Rectal smooth muscle tissue (tissue), 1 donor: ENCODE data around the gene LPAR2.

Source experiments
- H3K27ac ChIP-seq: one replicate; pipeline ENCODE4 v1.7.0; 2013; ENCODE audit warnings: low read depth, low read length, inconsistent platforms
- H3K27me3 ChIP-seq: one replicate; pipeline ENCODE4 v1.7.0; 2013; ENCODE audit warnings: low read length; ENCODE audit not compliant: control insufficient read depth, insufficient read depth
- H3K36me3 ChIP-seq: one replicate; pipeline ENCODE4 v1.7.0; 2013; ENCODE audit warnings: low read length; ENCODE audit not compliant: control insufficient read depth, insufficient read depth
- H3K4me1 ChIP-seq: one replicate; pipeline ENCODE4 v1.7.0; 2013; ENCODE audit warnings: low read length; ENCODE audit not compliant: control insufficient read depth, insufficient read depth
- H3K4me3 ChIP-seq: one replicate; pipeline ENCODE4 v1.7.0; 2013; ENCODE audit warnings: low read length
- H3K9ac ChIP-seq: one replicate; pipeline ENCODE4 v1.7.0; 2013; ENCODE audit warnings: low read length

LPAR2 gene

DNA sequence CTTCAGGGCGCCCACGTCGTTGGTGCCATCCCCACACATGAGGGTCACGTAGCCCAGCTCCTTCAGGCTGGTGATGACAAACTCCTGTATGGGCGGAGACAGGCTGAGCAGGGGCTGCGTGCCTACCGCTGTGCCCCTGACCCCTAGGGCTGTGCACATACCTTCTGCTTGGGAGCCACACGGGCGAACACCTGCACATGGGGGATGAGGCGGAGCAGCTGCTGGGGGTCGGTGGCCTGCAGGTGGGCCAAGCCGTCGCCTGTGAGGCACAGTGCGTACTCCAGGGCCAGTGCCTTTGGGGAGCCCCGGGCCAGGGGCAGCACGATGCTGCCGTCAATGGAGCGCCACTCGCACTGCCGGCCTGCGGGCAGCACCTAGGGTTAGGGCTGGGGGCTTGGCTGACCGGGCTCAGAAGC is 21.6 kb upstream of the LPAR2 start:
- no peaks in the 10 kb centered on the region for H3K27me3 ChIP-seq
- no peaks in the 10 kb centered on the region for H3K4me1 ChIP-seq
- no peak overlapping the region for H3K9ac ChIP-seq
- H3K27ac ChIP-seq, result no peak overlapping the region
- H3K4me3 ChIP-seq, result no peak overlapping the region
- peaks cover 63% of the 10 kb centered on the region for H3K36me3 ChIP-seq

- H3K9ac ChIP-seq, result no peak overlapping the region
These were observed 21.1 kb upstream of the LPAR2 start for GRCh38 chr19:19649155-19649554.

GRCh38 chr19:19647037-19647835 is 19.2 kb upstream of the LPAR2 start:
- Histone ChIP-seq H3K9ac (no peak overlapping the region), H3K27me3 (no peaks in the 10 kb centered on the region), H3K4me1 (no peaks in the 10 kb centered on the region), H3K36me3 (peaks cover 44% of the 10 kb centered on the region), H3K4me3 (no peak overlapping the region), H3K27ac (no peak overlapping the region)

More at GRCh38 chr19:19649155-19649554, 21.1 kb upstream of the LPAR2 start:
- Histone ChIP-seq H3K4me3 (no peak overlapping the region), H3K36me3 (peaks cover 60% of the 10 kb centered on the region), H3K27ac (no peak overlapping the region), H3K4me1 (no peaks in the 10 kb centered on the region), H3K27me3 (no peaks in the 10 kb centered on the region)

GRCh38 chr19:19645233-19645870 is 17.3 kb upstream of the LPAR2 start:
- Histone ChIP-seq H3K4me3 (no peak overlapping the region), H3K27ac (no peak overlapping the region), H3K4me1 (no peaks in the 10 kb centered on the region), H3K27me3 (no peaks in the 10 kb centered on the region), H3K36me3 (peaks cover 27% of the 10 kb centered on the region), H3K9ac (no peak overlapping the region)

DNA sequence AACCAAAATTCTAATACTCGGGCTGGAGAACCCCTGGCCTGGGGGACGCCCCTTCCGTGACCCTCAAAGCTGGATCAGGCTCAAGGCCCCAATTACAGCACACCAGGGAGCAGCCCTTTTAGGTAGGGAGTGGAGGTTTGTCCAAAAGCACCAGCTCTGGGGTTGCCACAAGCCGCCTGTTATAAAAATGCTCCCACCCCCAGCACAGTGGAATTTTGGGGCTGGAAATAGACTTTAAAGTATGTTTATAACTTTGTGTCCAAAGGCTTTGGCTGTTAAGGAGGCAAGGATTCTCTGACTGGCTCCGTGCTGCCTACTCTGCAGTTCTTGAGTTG is 16.0 kb upstream of the LPAR2 start:
- no peak overlapping the region for H3K27ac ChIP-seq
- H3K4me1 ChIP-seq, result no peaks in the 10 kb centered on the region
- no peak overlapping the region for H3K9ac ChIP-seq
- H3K36me3 ChIP-seq, result peaks cover 21% of the 10 kb centered on the region
- H3K27me3 ChIP-seq, result no peaks in the 10 kb centered on the region
- H3K4me3 ChIP-seq, result peak overlapping the region; percentile 64

DNA sequence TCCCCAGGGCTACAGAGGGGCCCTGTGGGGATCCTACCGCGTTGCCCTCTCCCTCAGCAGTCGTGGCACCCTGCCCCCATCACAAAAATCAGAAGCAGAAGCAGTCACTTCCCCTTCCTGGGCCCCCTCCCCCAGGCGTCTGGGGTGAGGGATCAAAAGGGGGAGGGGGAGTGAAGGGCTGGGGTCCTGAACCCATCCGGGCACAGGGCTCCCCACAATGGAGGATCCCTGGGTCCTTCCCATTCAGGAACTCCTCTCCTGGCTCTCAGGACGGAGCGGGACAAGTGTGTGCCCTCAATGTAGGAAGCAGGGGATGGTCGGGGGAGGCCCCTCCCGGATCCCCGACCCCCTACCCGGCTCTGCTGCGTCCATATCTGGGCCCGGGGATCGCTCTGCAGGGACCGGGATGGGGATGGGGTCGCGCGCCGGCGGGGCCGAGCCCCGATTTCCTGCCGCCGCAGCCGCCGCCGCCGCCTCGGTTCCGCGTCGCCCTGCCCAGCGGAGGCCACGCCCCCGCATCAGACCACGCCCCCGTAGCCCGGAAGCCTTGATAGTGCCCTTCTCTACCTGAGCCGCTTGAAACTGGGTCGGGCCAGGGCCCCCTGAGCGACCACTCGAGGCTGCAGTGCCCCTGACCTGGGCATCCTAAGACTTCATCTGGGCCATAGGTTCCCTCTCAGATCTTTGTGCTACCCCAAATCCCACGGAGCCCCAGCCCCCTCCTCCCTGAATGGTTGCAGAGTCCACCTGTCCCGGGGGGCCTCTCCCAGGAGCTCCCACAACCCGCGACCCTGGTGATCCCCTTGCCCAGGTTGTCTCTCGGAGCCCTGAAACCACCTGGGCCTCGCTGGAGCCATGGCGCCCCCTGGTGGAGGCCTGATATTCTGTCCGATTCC is 15.4 kb upstream of the LPAR2 start, which contains the start of gene GMIP:
Gene GMIP (minus strand): TSS at position 500 of the 896 bp plus-strand sequence. CDS start 128 bp downstream, at position 372.
- no peak within 1 kb of the TSS for H3K27ac ChIP-seq
- H3K36me3 ChIP-seq, result peaks cover 21% of the 10 kb centered on the region
- peak within 1 kb of the TSS; percentile 42 for H3K9ac ChIP-seq
- H3K27me3 ChIP-seq, result no peaks in the 10 kb centered on the region
- no peaks in the 10 kb centered on the region for H3K4me1 ChIP-seq
- peak within 1 kb of the TSS; percentile 64 for H3K4me3 ChIP-seq

DNA sequence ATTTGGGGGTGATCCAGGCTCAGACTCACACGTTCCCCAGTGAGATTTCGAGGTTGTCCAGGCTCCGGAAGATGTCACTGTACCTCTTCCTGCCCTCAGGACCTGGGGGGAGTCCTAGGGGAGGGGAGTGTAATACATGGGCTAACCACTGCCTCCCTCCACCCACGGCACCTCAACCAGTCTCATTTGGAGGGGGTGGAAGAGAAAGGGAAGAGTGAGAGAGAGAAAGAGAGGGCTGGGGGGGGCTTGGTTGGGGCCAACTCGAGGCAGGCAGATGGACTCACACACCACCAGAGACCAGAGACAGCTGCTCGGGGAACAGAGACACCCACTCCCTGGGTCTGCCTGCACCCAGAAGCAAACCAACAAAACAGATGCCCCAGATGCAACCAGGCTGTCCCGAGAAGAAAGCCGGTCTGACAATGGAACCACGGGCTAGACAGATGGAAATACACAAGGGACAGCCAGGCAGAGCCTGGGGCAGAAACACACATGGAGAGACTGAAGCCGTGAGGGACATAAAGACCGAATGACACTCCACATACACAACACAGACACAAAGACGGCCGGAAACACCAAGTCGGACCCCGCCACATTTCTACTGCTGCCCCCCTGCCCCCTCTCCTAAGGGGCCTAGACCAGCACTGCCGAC is 14.6 kb upstream of the LPAR2 start:
- Histone ChIP-seq H3K4me1 (no peaks in the 10 kb centered on the region), H3K27ac (no peak overlapping the region), H3K4me3 (peak overlapping the region; percentile 64), H3K9ac (peak overlapping the region; percentile 42), H3K27me3 (no peaks in the 10 kb centered on the region), H3K36me3 (peaks cover 21% of the 10 kb centered on the region)

DNA sequence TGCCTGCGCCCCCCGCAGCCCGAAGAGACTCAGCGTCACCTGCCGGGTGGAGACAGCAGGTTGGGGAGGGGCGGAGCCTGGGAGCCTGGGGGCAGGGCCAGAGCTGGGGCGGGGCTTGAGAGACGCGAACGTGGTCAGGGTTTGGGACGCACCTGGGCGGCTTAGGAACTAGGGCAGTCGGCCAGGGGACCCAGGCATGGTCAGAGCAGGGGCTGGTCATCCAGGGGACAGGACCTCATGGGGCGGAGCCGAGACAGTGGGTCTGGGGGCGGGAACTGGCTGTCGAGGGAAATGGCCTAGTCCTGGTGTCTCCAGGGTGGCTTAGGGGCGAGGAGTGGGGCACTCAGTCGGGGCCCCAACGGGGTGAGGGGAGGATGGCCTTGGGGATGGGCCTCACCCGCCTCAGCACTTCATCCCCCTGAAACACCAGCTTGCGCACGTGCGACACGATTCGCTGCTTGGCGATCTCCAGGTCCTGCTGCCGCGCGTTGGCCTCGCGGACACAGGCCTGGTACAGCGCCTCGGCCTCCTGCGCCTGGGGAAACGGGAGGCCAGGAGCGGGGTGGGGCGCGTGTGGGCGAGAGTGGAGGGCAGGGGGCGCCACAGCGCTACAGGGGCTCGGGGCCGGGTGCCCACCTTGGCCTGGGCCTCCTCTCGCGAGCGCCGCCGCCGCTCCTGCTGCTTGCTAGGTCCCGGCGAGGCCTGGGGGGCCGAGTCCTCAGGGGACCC is 9.7 kb upstream of the LPAR2 start:
- no peak overlapping the region for H3K27ac ChIP-seq
- H3K36me3 ChIP-seq, result peaks cover 15% of the 10 kb centered on the region
- no peaks in the 10 kb centered on the region for H3K27me3 ChIP-seq
- no peak overlapping the region for H3K4me3 ChIP-seq
- H3K9ac ChIP-seq, result no peak overlapping the region
- H3K4me1 ChIP-seq, result no peaks in the 10 kb centered on the region

DNA sequence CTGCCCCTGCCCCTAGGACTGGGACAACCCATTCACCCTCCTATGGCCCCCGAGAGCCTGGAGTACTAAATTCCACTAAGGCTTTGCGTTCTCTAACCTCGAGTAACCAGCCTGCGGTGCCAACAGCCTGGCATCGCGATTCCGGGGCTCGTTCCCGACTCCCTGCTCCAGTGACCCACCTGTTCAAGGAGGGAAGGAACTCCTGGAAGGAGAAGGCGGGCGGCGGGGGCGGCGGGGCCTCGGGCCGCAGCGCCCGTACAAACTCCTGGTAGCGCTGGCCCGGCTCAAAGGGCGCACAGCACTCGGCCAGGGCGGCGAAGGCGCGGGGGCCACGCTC is 9.1 kb upstream of the LPAR2 start:
- Histone ChIP-seq H3K27me3 (no peaks in the 10 kb centered on the region), H3K36me3 (peaks cover 16% of the 10 kb centered on the region), H3K4me1 (no peaks in the 10 kb centered on the region), H3K4me3 (no peak overlapping the region), H3K9ac (no peak overlapping the region), H3K27ac (no peak overlapping the region)

GRCh38 chr19:19636573-19637185 is 8.7 kb upstream of the LPAR2 start:
- Histone ChIP-seq H3K27ac (no peak overlapping the region), H3K36me3 (peaks cover 16% of the 10 kb centered on the region), H3K9ac (no peak overlapping the region), H3K4me3 (no peak overlapping the region), H3K27me3 (no peaks in the 10 kb centered on the region), H3K4me1 (no peaks in the 10 kb centered on the region)

- Histone ChIP-seq H3K27me3 (no peaks in the 10 kb centered on the region), H3K9ac (no peak overlapping the region), H3K4me1 (no peaks in the 10 kb centered on the region), H3K27ac (no peak overlapping the region), H3K4me3 (no peak overlapping the region), H3K36me3 (peaks cover 16% of the 10 kb centered on the region)
These were observed 7.3 kb upstream of the LPAR2 start for GRCh38 chr19:19635313-19635702.
